Neural progenitor cell (in vitro differentiated cells): ENCODE measurements around the gene PARD3B. TPM values are rescaled to one million over a fixed set of nuclear protein-coding genes. Genes with fewer than 3 reads are reported as not detected.

Experiments used
- DNase-seq: peaks from one replicate; pipeline ENCODE4 v3.0.0-alpha.2; 2016; ENCODE audit warnings: low spot score
- H2AFZ ChIP-seq: fragments of 200-600 bp; sonication (generic); replicated peaks from 2 replicates; pipeline ENCODE4 v1.6.1; 2016; ENCODE audit warnings: antibody characterized with exemption
- H3F3A ChIP-seq: fragments of 200-600 bp; sonication (generic); 2 replicates; pipeline ENCODE4 v1.6.1; 2016; ENCODE audit warnings: antibody characterized with exemption, low read depth
- H3K27ac ChIP-seq: fragments of 200-600 bp; sonication (generic); 2 replicates; pipeline ENCODE4 v1.5.1; 2016; ENCODE audit warnings: mild to moderate bottlenecking
- H3K27me3 ChIP-seq: fragments of 200-600 bp; sonication (generic); 2 replicates; pipeline ENCODE4 v1.6.1; 2016; ENCODE audit warnings: mild to moderate bottlenecking, moderate library complexity
- H3K36me3 ChIP-seq: fragments of 200-600 bp; sonication (generic); 2 replicates; pipeline ENCODE4 v1.5.1; 2016
- H3K4me1 ChIP-seq: fragments of 200-600 bp; sonication (generic); 2 replicates; pipeline ENCODE4 v1.6.1; 2016; ENCODE audit warnings: mixed run types
- H3K4me2 ChIP-seq: fragments of 200-600 bp; sonication (generic); 2 replicates; pipeline ENCODE4 v1.6.1; 2016
- H3K4me3 ChIP-seq: fragments of 200-600 bp; sonication (generic); 2 replicates; pipeline ENCODE4 v1.5.1; 2016
- H3K79me2 ChIP-seq: fragments of 200-600 bp; sonication (generic); 2 replicates; pipeline ENCODE4 v1.6.1; 2016; ENCODE audit warnings: low read depth
- H3K9ac ChIP-seq: fragments of 200-600 bp; sonication (generic); 2 replicates; pipeline ENCODE4 v1.6.1; 2016
- H3K9me3 ChIP-seq: fragments of 200-600 bp; sonication (generic); 2 replicates; pipeline ENCODE4 v1.5.1; 2016; ENCODE audit warnings: low read depth
- H4K20me1 ChIP-seq: fragments of 200-600 bp; sonication (generic); 2 replicates; pipeline ENCODE4 v1.6.1; 2016; ENCODE audit warnings: low read depth
- H3K27ac Mint-ChIP-seq: 3 replicates; pipeline ENCODE4 v1.8.0; 2021; ENCODE audit warnings: mixed read lengths
- H3K27me3 Mint-ChIP-seq: 2 replicates; pipeline ENCODE4 v1.8.0; 2022; ENCODE audit warnings: low read depth, mild to moderate bottlenecking, inconsistent platforms, moderate library complexity, mixed read lengths; ENCODE audit not compliant: insufficient read depth
- H3K36me3 Mint-ChIP-seq: 3 replicates; pipeline ENCODE4 v1.8.0; 2021; ENCODE audit warnings: mixed read lengths
- H3K4me1 Mint-ChIP-seq: 3 replicates; pipeline ENCODE4 v1.8.0; 2021; ENCODE audit warnings: mixed read lengths
- H3K4me3 Mint-ChIP-seq: 3 replicates; pipeline ENCODE4 v1.8.0; 2021; ENCODE audit warnings: mild to moderate bottlenecking, moderate library complexity, mixed read lengths
- H3K9me3 Mint-ChIP-seq: 3 replicates; pipeline ENCODE4 v1.8.0; 2020; ENCODE audit warnings: mixed read lengths
- CTCF ChIP-seq: fragments of 200-600 bp; sonication (generic); IDR thresholded peaks from 2 replicates; pipeline ENCODE4 v1.5.1; 2017; ENCODE audit warnings: antibody characterized with exemption, mild to moderate bottlenecking
- EZH2 ChIP-seq: fragments of 200-600 bp; sonication (generic); IDR thresholded peaks from 2 replicates; pipeline ENCODE4 v1.6.1; 2017; ENCODE audit warnings: antibody characterized with exemption, mild to moderate bottlenecking, moderate library complexity
- EZH2phosphoT487 ChIP-seq: fragments of 200-600 bp; sonication (generic); IDR thresholded peaks from 2 replicates; pipeline ENCODE4 v1.6.1; 2017; ENCODE audit warnings: antibody characterized with exemption
- total RNA-seq: library from RNA; depleted of rRNA; stranded (reverse); fragments of >200 nt; gene quantifications from 2 replicates; pipeline ENCODE4 v1.2.3, GENCODE V29; 2015; ENCODE audit warnings: low replicate concordance

The PARD3B gene
- total RNA-seq, 1 donor from 2014 or later, result 8.4 TPM

GRCh38 chr2:205346649-205347048 is 801.4 kb downstream of the PARD3B start:
- peaks cover 5% of the 10 kb centered on the region for H3K4me1 Mint-ChIP-seq
- H3K9ac ChIP-seq, result no peak overlapping the region
- no peak overlapping the region for H3K4me3 Mint-ChIP-seq
- no peaks in the 10 kb centered on the region for H3K36me3 ChIP-seq
- H3F3A ChIP-seq, result no peaks in the 10 kb centered on the region
- no peak overlapping the region for H3K27ac Mint-ChIP-seq
- peaks cover 4% of the 10 kb centered on the region for H3K36me3 Mint-ChIP-seq
- H3K9me3 ChIP-seq, result no peaks in the 10 kb centered on the region
- no peak overlapping the region for H3K4me2 ChIP-seq
- no peaks in the 10 kb centered on the region for H3K9me3 Mint-ChIP-seq
- no peaks in the 10 kb centered on the region for H4K20me1 ChIP-seq
- H3K27ac ChIP-seq, result no peak overlapping the region
- H3K27me3 ChIP-seq, result no peaks in the 10 kb centered on the region
- TF ChIP-seq EZH2phosphoT487 (no peak), CTCF (no peak), EZH2 (no peak)
- no peak overlapping the region for H3K4me3 ChIP-seq
- peaks cover 10% of the 10 kb centered on the region for H3K4me1 ChIP-seq
- no peak overlapping the region for H2AFZ ChIP-seq
- no peak for DNase-seq
- H3K79me2 ChIP-seq, result no peaks in the 10 kb centered on the region
- H3K27me3 Mint-ChIP-seq, result no peaks in the 10 kb centered on the region

GRCh38 chr2:205347899-205348298 is 802.6 kb downstream of the PARD3B start:
- Histone ChIP-seq H3K79me2 (no peaks in the 10 kb centered on the region), H3F3A (no peaks in the 10 kb centered on the region), H3K27ac (no peak overlapping the region), H3K4me3 (no peak overlapping the region), H3K27me3 (no peaks in the 10 kb centered on the region), H3K9ac (no peak overlapping the region), H3K4me2 (no peak overlapping the region), H3K36me3 (no peaks in the 10 kb centered on the region), H3K4me1 (peaks cover 10% of the 10 kb centered on the region), H4K20me1 (no peaks in the 10 kb centered on the region), H3K9me3 (no peaks in the 10 kb centered on the region), H2AFZ (no peak overlapping the region)
- DNase-seq, result no peak
- Mint-ChIP-seq H3K4me1 (peaks cover 5% of the 10 kb centered on the region), H3K4me3 (no peak overlapping the region), H3K36me3 (peaks cover 4% of the 10 kb centered on the region), H3K9me3 (no peaks in the 10 kb centered on the region), H3K27ac (peak overlapping the region; percentile 3), H3K27me3 (no peaks in the 10 kb centered on the region)
- no peak for TF ChIP-seq EZH2
- TF ChIP-seq EZH2phosphoT487, result no peak
- TF ChIP-seq CTCF, result no peak

DNA sequence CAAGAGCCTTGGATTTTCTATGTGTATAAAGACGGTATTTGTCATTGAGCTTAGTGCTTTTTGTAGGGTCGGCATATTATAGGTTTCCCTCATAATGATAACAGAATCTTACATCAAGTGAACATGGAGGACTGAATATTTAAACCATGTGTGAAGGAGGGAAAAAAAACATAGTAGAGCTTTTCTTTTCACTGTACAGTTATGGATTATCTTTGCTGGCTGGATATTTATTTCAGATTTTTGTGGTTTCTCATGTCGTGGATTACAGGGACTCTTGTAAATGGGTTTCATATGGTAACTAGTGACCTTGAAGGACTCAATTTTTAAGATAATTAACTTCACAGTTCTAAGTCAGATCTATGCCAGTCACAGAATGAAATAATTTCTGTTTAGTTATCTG is 806.8 kb downstream of the PARD3B start:
- H3F3A ChIP-seq, result no peaks in the 10 kb centered on the region
- DNase-seq, result no peak
- H3K27ac ChIP-seq, result no peak overlapping the region
- no peak for TF ChIP-seq CTCF
- TF ChIP-seq EZH2phosphoT487, result no peak
- TF ChIP-seq EZH2, result no peak
- H3K27me3 ChIP-seq, result no peaks in the 10 kb centered on the region
- H3K27me3 Mint-ChIP-seq, result no peaks in the 10 kb centered on the region
- no peak overlapping the region for H3K9ac ChIP-seq
- H3K4me1 ChIP-seq, result peaks cover 10% of the 10 kb centered on the region
- H3K4me3 ChIP-seq, result no peak overlapping the region
- H3K4me1 Mint-ChIP-seq, result peaks cover 5% of the 10 kb centered on the region
- no peaks in the 10 kb centered on the region for H4K20me1 ChIP-seq
- H3K36me3 Mint-ChIP-seq, result no peaks in the 10 kb centered on the region
- H2AFZ ChIP-seq, result no peak overlapping the region
- no peaks in the 10 kb centered on the region for H3K36me3 ChIP-seq
- no peaks in the 10 kb centered on the region for H3K9me3 ChIP-seq
- H3K4me2 ChIP-seq, result no peak overlapping the region
- H3K4me3 Mint-ChIP-seq, result no peak overlapping the region
- H3K9me3 Mint-ChIP-seq, result no peaks in the 10 kb centered on the region
- H3K79me2 ChIP-seq, result no peaks in the 10 kb centered on the region
- H3K27ac Mint-ChIP-seq, result no peak overlapping the region

- H3K27ac ChIP-seq, result no peak overlapping the region
- Mint-ChIP-seq H3K27ac (no peak overlapping the region), H3K36me3 (no peaks in the 10 kb centered on the region), H3K9me3 (no peaks in the 10 kb centered on the region), H3K4me1 (peaks cover 4% of the 10 kb centered on the region), H3K4me3 (no peak overlapping the region), H3K27me3 (no peaks in the 10 kb centered on the region)
- H3K27me3 ChIP-seq, result no peaks in the 10 kb centered on the region
- H3K4me2 ChIP-seq, result no peak overlapping the region
- H3F3A ChIP-seq, result no peaks in the 10 kb centered on the region
- peaks cover 6% of the 10 kb centered on the region for H3K4me1 ChIP-seq
- no peaks in the 10 kb centered on the region for H4K20me1 ChIP-seq
- no peaks in the 10 kb centered on the region for H3K79me2 ChIP-seq
- H3K9ac ChIP-seq, result no peak overlapping the region
- no peak for DNase-seq
- TF ChIP-seq EZH2 (no peak), CTCF (no peak), EZH2phosphoT487 (no peak)
- no peaks in the 10 kb centered on the region for H3K36me3 ChIP-seq
- H3K9me3 ChIP-seq, result no peaks in the 10 kb centered on the region
- no peak overlapping the region for H3K4me3 ChIP-seq
- no peak overlapping the region for H2AFZ ChIP-seq
Observed at GRCh38 chr2:205352593-205352992, 807.3 kb downstream of the PARD3B start.
